HepG2 (cell line): Measurements from ENCODE around the gene DHRS1.

Experiments used
- HOXA7 ChIP-seq: sonication (generic); formaldehyde crosslinking; IDR thresholded peaks from 2 replicates; pipeline ENCODE4 v1.8.1; 2022; ENCODE audit warnings: mild to moderate bottlenecking, missing genetic modification reagents, moderate library complexity
- ZFP36 ChIP-seq: fragments of 150-350 bp; IDR thresholded peaks from 2 replicates; pipeline ENCODE4 v1.6.1; 2018; ENCODE audit warnings: borderline replicate concordance, low read length, low read depth; ENCODE audit not compliant: partially characterized antibody
- TF ChIP-seq, protein P1 (sequence below): sonication (generic); formaldehyde crosslinking; IDR thresholded peaks from 2 replicates; pipeline ENCODE4 v1.5.0; 2020; ENCODE audit warnings: mild to moderate bottlenecking, missing genetic modification reagents, moderate library complexity
- TF ChIP-seq, protein P2 (sequence below), 2 experiments: IDR thresholded peaks; 2 replicates each; pipeline ENCODE4 v1.6.1; 2011 to 2012; ENCODE audit warnings: low read length in 2 of 2, borderline replicate concordance in 1 of 2, low read depth in 1 of 2, mild to moderate bottlenecking in 1 of 2, moderate library complexity in 1 of 2

DNA sequence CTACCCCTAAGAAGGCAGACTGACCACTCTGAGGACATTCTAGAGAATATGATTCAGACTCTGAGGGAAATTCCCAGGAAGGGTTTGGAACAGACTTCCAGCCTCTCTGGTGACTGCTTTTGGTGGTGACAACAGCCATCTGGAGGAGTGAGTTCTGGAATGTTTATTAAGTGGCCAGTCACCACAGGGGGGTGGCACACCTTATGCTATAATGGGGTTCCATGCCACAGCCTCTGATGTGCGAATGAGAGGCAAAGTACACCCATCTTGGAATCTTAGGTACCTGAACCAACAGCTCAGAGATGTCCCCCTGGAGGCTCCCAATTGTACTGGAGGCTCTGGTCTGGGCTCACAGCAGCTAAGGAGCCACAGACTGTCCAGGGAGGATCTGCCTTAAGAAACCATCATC lies 47.7 kb downstream of the DHRS1 start:
- TF ChIP-seq HOXA7 (CRISPR knock-in tag) (no peak), ZFP36 (no peak)
- TF ChIP-seq, protein P1, sequence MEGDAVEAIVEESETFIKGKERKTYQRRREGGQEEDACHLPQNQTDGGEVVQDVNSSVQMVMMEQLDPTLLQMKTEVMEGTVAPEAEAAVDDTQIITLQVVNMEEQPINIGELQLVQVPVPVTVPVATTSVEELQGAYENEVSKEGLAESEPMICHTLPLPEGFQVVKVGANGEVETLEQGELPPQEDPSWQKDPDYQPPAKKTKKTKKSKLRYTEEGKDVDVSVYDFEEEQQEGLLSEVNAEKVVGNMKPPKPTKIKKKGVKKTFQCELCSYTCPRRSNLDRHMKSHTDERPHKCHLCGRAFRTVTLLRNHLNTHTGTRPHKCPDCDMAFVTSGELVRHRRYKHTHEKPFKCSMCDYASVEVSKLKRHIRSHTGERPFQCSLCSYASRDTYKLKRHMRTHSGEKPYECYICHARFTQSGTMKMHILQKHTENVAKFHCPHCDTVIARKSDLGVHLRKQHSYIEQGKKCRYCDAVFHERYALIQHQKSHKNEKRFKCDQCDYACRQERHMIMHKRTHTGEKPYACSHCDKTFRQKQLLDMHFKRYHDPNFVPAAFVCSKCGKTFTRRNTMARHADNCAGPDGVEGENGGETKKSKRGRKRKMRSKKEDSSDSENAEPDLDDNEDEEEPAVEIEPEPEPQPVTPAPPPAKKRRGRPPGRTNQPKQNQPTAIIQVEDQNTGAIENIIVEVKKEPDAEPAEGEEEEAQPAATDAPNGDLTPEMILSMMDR (CRISPR knock-in tag) = no peak
- TF ChIP-seq, protein P2, sequence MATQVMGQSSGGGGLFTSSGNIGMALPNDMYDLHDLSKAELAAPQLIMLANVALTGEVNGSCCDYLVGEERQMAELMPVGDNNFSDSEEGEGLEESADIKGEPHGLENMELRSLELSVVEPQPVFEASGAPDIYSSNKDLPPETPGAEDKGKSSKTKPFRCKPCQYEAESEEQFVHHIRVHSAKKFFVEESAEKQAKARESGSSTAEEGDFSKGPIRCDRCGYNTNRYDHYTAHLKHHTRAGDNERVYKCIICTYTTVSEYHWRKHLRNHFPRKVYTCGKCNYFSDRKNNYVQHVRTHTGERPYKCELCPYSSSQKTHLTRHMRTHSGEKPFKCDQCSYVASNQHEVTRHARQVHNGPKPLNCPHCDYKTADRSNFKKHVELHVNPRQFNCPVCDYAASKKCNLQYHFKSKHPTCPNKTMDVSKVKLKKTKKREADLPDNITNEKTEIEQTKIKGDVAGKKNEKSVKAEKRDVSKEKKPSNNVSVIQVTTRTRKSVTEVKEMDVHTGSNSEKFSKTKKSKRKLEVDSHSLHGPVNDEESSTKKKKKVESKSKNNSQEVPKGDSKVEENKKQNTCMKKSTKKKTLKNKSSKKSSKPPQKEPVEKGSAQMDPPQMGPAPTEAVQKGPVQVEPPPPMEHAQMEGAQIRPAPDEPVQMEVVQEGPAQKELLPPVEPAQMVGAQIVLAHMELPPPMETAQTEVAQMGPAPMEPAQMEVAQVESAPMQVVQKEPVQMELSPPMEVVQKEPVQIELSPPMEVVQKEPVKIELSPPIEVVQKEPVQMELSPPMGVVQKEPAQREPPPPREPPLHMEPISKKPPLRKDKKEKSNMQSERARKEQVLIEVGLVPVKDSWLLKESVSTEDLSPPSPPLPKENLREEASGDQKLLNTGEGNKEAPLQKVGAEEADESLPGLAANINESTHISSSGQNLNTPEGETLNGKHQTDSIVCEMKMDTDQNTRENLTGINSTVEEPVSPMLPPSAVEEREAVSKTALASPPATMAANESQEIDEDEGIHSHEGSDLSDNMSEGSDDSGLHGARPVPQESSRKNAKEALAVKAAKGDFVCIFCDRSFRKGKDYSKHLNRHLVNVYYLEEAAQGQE (IDR thresholded peaks at IDR 0.05; ENCODE audit: borderline replicate concordance in 1 of 2, low read depth in 1 of 2, low read length in 2 of 2) = no peak
